RPMI8226 (cell line): ENCODE measurements around the gene CHGA.
A peak's percentile ranks its signal among the peaks of the same experiment; 100 is the strongest.

Source experiments
- DNase-seq: peaks from one replicate; pipeline ENCODE4 v3.0.0-alpha.2; 2015

CHGA gene

GRCh38 chr14:92962831-92963095, 39.8 kb downstream of the CHGA start:
- DNase-seq: no peak

GRCh38 chr14:92963301-92964123, 40.6 kb downstream of the CHGA start:
- no peak for DNase-seq

- DNase-seq: no peak
Observed at GRCh38 chr14:92964124-92965109, 41.5 kb downstream of the CHGA start.

- DNase-seq: no peak
Observed at GRCh38 chr14:92965281-92965680, 42.3 kb downstream of the CHGA start.

GRCh38 chr14:92967346-92967926, 44.5 kb downstream of the CHGA start:
- no peak for DNase-seq

GRCh38 chr14:92968291-92969020, 45.5 kb downstream of the CHGA start:
- DNase-seq: no peak

- DNase-seq: no peak
Observed at GRCh38 chr14:92969430-92969829, 46.5 kb downstream of the CHGA start.

- DNase-seq: no peak
Observed at GRCh38 chr14:92969871-92970270, 46.9 kb downstream of the CHGA start.

GRCh38 chr14:92970271-92970670, 47.3 kb downstream of the CHGA start:
- no peak for DNase-seq

GRCh38 chr14:92971601-92972180, 48.7 kb downstream of the CHGA start:
- no peak for DNase-seq

- peak; percentile 8 for DNase-seq
Observed at GRCh38 chr14:92973261-92973797, 50.4 kb downstream of the CHGA start.

- no peak for DNase-seq
Observed at GRCh38 chr14:92973798-92974372, 50.9 kb downstream of the CHGA start.

GRCh38 chr14:92974541-92975345, 51.8 kb downstream of the CHGA start:
- DNase-seq: no peak

- no peak for DNase-seq
Observed at GRCh38 chr14:92976268-92976667, 53.3 kb downstream of the CHGA start.

- DNase-seq: no peak
Observed at GRCh38 chr14:92978229-92979021, 55.5 kb downstream of the CHGA start.

- no peak for DNase-seq
Observed at GRCh38 chr14:92980866-92981265, 57.9 kb downstream of the CHGA start.

- no peak for DNase-seq
Observed at GRCh38 chr14:92981726-92982125, 58.8 kb downstream of the CHGA start.

GRCh38 chr14:92982956-92983355, 60.0 kb downstream of the CHGA start:
- no peak for DNase-seq

GRCh38 chr14:92984082-92984788, 61.3 kb downstream of the CHGA start:
- DNase-seq: no peak
